Fibroblast of lung (primary cell): ENCODE data around the gene SYT3. TPM values are rescaled to one million over a fixed set of nuclear protein-coding genes. Genes with fewer than 3 reads are reported as not detected.

Source experiments
- DNase-seq, 2 donors: peaks; one replicate each; pipeline versions ENCODE4 v3.0.0 to v3.0.0-alpha.2; 2010; ENCODE audit warnings: low read depth in 2 of 2
- H2AFZ ChIP-seq: 2 replicates; pipeline ENCODE4 v1.5.1; 2012; ENCODE audit warnings: low read length, control low read depth, inconsistent platforms
- H3K27ac ChIP-seq: 2 replicates; pipeline ENCODE4 v1.5.1; 2011; ENCODE audit warnings: low read length, control low read depth; ENCODE audit not compliant: insufficient read depth
- H3K27me3 ChIP-seq: 2 replicates; pipeline ENCODE4 v1.5.1; 2011; ENCODE audit warnings: mild to moderate bottlenecking, low read length; ENCODE audit not compliant: control insufficient read depth, insufficient read depth
- H3K36me3 ChIP-seq: 2 replicates; pipeline ENCODE4 v1.5.1; 2011; ENCODE audit warnings: low read length; ENCODE audit not compliant: control insufficient read depth, insufficient read depth
- H3K4me1 ChIP-seq: 2 replicates; pipeline ENCODE4 v1.5.1; 2011; ENCODE audit warnings: low read length; ENCODE audit not compliant: control insufficient read depth, insufficient read depth; ENCODE audit errors: extremely low read depth
- H3K4me2 ChIP-seq: 2 replicates; pipeline ENCODE4 v1.5.1; 2011; ENCODE audit warnings: low read length, control low read depth; ENCODE audit not compliant: insufficient read depth; ENCODE audit errors: extremely low read depth
- H3K4me3 ChIP-seq, 4 experiments: fragments of 200-600 bp in 1 of 4; sonication (generic) in 1 of 4; replicated peaks in 1 of 4; 2 replicates each; pipeline ENCODE4 v1.5.1; 2011 to 2016; ENCODE audit warnings: low read length in 4 of 4, low read depth in 3 of 4, mild to moderate bottlenecking in 3 of 4, control low read depth in 2 of 4, inconsistent platforms in 1 of 4, mixed read lengths in 1 of 4; ENCODE audit not compliant: insufficient read depth in 1 of 4; ENCODE audit errors: control extremely low read depth in 1 of 4
- H3K79me2 ChIP-seq: 2 replicates; pipeline ENCODE4 v1.5.1; 2012; ENCODE audit warnings: mild to moderate bottlenecking, low read length, inconsistent platforms; ENCODE audit not compliant: control insufficient read depth, insufficient read depth
- H3K9ac ChIP-seq: 2 replicates; pipeline ENCODE4 v1.5.1; 2011; ENCODE audit warnings: mild to moderate bottlenecking, low read length, control low read depth; ENCODE audit not compliant: insufficient read depth
- H3K9me3 ChIP-seq: 2 replicates; pipeline ENCODE4 v1.5.1; 2012; ENCODE audit warnings: low read depth, low read length; ENCODE audit not compliant: control insufficient read depth, insufficient read depth
- H4K20me1 ChIP-seq: 2 replicates; pipeline ENCODE4 v1.5.1; 2011; ENCODE audit warnings: low read length; ENCODE audit not compliant: control insufficient read depth, insufficient read depth; ENCODE audit errors: extremely low read depth
- EZH2 ChIP-seq: IDR thresholded peaks from 2 replicates; pipeline ENCODE4 v1.5.1; 2012; ENCODE audit warnings: low read length, control low read depth, mild to moderate bottlenecking; ENCODE audit errors: missing control alignments
- polyA plus RNA-seq, 2 donors: library from polyadenylated mRNA; depleted of rRNA in 1 of 2; stranded (reverse) in 1 of 2; unstranded in 1 of 2; fragments of >200 nt; gene quantifications; 2 replicates each; pipeline ENCODE4 v1.2.1, GENCODE V29; 2011 to 2012; ENCODE audit warnings: missing spikeins in 1 of 2
- total RNA-seq: library from RNA; depleted of rRNA; stranded (reverse); fragments of >200 nt; gene quantifications from 2 replicates; pipeline ENCODE4 v1.2.1, GENCODE V29; 2014
- TF ChIP-seq, protein P1 (sequence below), 2 donors: IDR thresholded peaks in 1 of 2; conservative IDR thresholded peaks in 1 of 2; 1 replicate in 1 of 2; 2 replicates in 1 of 2; pipeline ENCODE4 v1.5.1; 2011 to 2012; ENCODE audit warnings: low read length in 2 of 2, control low read depth in 1 of 2, inconsistent platforms in 1 of 2, low read depth in 1 of 2, mild to moderate bottlenecking in 1 of 2

SYT3 gene
- total and polyA plus RNA-seq, 2 donors (not counting 1 experiment from before 2014, with no cell fraction given), result not detected

DNA sequence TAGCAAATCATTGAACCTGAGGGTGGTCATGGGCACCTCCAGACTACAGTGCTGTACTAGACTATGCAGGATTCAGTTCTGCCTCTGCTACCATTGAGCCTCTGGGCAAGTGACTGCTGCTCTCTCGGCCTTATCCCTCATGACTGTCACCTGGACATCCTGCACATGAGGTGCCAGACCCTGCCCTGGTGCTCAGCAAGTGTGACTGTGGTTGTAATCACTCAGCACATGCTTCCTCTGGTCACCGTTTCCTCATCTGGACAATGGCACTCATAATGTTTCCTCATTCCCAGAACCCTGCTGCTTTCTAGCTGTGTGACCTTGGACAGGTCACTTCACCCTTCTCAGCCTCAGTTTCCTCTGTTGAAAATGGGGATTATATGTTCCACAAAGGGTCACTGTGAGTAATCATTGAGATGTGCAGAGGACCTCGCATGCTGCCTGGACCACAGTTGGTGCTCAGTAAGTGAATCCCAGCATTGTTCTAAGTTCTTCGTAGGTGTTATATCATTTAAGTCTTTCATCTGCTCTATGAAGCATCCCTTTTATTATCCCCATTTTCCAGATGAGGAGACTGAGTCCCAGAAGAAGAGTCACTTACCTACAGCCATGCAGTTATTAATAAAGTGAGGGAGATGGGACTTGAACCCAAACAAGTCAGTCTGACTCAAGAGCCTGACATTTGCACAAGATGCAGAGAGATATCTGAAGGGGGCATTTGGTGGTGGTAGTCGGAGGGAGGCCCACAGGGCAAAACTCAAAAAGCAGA is 3.2 kb downstream of the SYT3 start:
- Histone ChIP-seq H3K4me1 (no peaks in the 10 kb centered on the region), H3K27ac (no peak overlapping the region), H2AFZ (no peak overlapping the region), H3K4me2 (no peak overlapping the region), H3K36me3 (no peaks in the 10 kb centered on the region), H3K27me3 (no peaks in the 10 kb centered on the region), H3K9me3 (no peaks in the 10 kb centered on the region), H3K79me2 (no peaks in the 10 kb centered on the region), H4K20me1 (no peaks in the 10 kb centered on the region), H3K9ac (no peak overlapping the region), H3K4me3 (no peak overlapping the region)
- no peak for TF ChIP-seq EZH2
- TF ChIP-seq, protein P1, sequence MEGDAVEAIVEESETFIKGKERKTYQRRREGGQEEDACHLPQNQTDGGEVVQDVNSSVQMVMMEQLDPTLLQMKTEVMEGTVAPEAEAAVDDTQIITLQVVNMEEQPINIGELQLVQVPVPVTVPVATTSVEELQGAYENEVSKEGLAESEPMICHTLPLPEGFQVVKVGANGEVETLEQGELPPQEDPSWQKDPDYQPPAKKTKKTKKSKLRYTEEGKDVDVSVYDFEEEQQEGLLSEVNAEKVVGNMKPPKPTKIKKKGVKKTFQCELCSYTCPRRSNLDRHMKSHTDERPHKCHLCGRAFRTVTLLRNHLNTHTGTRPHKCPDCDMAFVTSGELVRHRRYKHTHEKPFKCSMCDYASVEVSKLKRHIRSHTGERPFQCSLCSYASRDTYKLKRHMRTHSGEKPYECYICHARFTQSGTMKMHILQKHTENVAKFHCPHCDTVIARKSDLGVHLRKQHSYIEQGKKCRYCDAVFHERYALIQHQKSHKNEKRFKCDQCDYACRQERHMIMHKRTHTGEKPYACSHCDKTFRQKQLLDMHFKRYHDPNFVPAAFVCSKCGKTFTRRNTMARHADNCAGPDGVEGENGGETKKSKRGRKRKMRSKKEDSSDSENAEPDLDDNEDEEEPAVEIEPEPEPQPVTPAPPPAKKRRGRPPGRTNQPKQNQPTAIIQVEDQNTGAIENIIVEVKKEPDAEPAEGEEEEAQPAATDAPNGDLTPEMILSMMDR (conservative IDR thresholded peaks at IDR 0.05 in 1 of 2, IDR thresholded peaks at IDR 0.05 in 1 of 2; ENCODE audit: low read depth in 1 of 2, low read length in 2 of 2), result no peak
- DNase-seq, result no peak

DNA sequence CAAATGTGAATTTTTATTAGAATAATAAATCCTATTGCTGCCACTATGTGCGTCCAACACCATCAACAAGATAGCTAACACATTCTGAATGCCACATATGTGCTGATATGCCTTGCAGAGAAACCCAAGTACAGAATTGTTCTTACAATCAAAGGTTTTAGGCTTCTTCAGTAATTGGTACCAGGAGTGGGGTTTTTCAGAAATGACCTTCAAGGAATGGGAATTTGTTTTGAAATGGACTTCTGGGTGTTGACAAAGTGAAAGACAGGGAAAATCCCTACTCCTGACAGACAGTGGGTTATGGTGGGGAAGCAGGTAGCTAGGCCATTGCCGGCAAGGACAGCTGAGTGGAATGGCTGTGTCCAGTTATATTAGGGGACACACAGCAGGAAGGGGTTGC is 5.7 kb downstream of the SYT3 start:
- Histone ChIP-seq H3K79me2 (no peaks in the 10 kb centered on the region), H3K4me3 (no peak overlapping the region), H3K36me3 (no peaks in the 10 kb centered on the region), H3K27me3 (no peaks in the 10 kb centered on the region), H4K20me1 (no peaks in the 10 kb centered on the region), H3K4me1 (no peaks in the 10 kb centered on the region), H3K27ac (no peak overlapping the region), H3K9ac (no peak overlapping the region), H2AFZ (no peak overlapping the region), H3K9me3 (no peaks in the 10 kb centered on the region), H3K4me2 (no peak overlapping the region)
- DNase-seq, result no peak
- TF ChIP-seq EZH2, result no peak
- TF ChIP-seq, protein P1 (conservative IDR thresholded peaks at IDR 0.05 in 1 of 2, IDR thresholded peaks at IDR 0.05 in 1 of 2; ENCODE audit: low read depth in 1 of 2, low read length in 2 of 2), result no peak

DNA sequence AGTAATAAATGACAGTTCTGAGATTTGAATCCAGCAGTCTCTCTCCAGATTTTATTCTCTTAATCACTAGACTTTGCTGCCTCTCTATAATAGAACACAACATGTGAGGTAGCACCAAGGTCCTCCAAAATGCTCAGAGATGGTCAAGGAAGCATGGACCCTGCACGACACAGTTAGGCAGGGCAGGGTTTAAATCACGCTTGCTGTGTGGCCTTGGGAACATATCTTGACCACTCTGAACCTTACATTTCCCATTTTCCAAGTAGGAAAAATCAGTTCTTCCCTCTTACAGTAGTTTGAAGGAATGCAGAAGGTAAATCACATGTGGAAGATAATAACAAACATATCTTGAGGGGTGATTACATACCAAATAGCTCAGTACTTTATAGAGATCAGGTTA is 6.3 kb downstream of the SYT3 start:
- H3K4me3 ChIP-seq, result no peak overlapping the region
- H4K20me1 ChIP-seq, result no peaks in the 10 kb centered on the region
- H3K79me2 ChIP-seq, result no peaks in the 10 kb centered on the region
- H3K9ac ChIP-seq, result no peak overlapping the region
- H2AFZ ChIP-seq, result no peak overlapping the region
- TF ChIP-seq, protein P1 (conservative IDR thresholded peaks at IDR 0.05 in 1 of 2, IDR thresholded peaks at IDR 0.05 in 1 of 2; ENCODE audit: low read depth in 1 of 2, low read length in 2 of 2), result no peak
- no peak for TF ChIP-seq EZH2
- no peak overlapping the region for H3K4me2 ChIP-seq
- H3K27ac ChIP-seq, result no peak overlapping the region
- no peaks in the 10 kb centered on the region for H3K9me3 ChIP-seq
- no peaks in the 10 kb centered on the region for H3K36me3 ChIP-seq
- H3K4me1 ChIP-seq, result no peaks in the 10 kb centered on the region
- H3K27me3 ChIP-seq, result no peaks in the 10 kb centered on the region
- no peak for DNase-seq
